Parathyroid adenoma (tissue), 2 donors: Measurements from ENCODE around the gene NEIL1.
"Not testable (repeated sequence)": the region's sequence is repeated elsewhere in the genome, so short reads cannot be mapped to it uniquely, and the experiment has no call there.

Experiments used
- H2AFZ ChIP-seq: fragments of 300-600 bp; sonication (generic); one replicate; pipeline ENCODE4 v1.7.0; 2017; ENCODE audit warnings: antibody characterized with exemption, mild to moderate bottlenecking
- H3K27ac ChIP-seq: fragments of 300-600 bp; sonication (generic); one replicate; pipeline ENCODE4 v1.7.0; 2017
- H3K27me3 ChIP-seq: fragments of 300-600 bp; sonication (generic); one replicate; pipeline ENCODE4 v1.7.0; 2017; ENCODE audit warnings: low read length; ENCODE audit not compliant: control insufficient read depth, insufficient read depth
- H3K36me3 ChIP-seq: fragments of 300-600 bp; sonication (generic); one replicate; pipeline ENCODE4 v1.7.0; 2017; ENCODE audit warnings: low read length; ENCODE audit not compliant: control insufficient read depth, insufficient read depth
- H3K4me1 ChIP-seq: fragments of 300-600 bp; sonication (generic); one replicate; pipeline ENCODE4 v1.7.0; 2017; ENCODE audit warnings: control low read depth
- H3K4me2 ChIP-seq: fragments of 300-600 bp; sonication (generic); one replicate; pipeline ENCODE4 v1.7.0; 2017; ENCODE audit warnings: low read length
- H3K4me3 ChIP-seq: fragments of 300-600 bp; sonication (generic); one replicate; pipeline ENCODE4 v1.7.0; 2017; ENCODE audit warnings: low read depth, low read length
- H3K79me2 ChIP-seq: fragments of 300-600 bp; sonication (generic); one replicate; pipeline ENCODE4 v1.7.0; 2017; ENCODE audit warnings: control low read depth
- H3K9ac ChIP-seq: fragments of 300-600 bp; sonication (generic); one replicate; pipeline ENCODE4 v1.7.0; 2017; ENCODE audit warnings: mild to moderate bottlenecking
- H3K9me3 ChIP-seq: fragments of 300-600 bp; sonication (generic); one replicate; pipeline ENCODE4 v1.7.0; 2017; ENCODE audit warnings: low read length; ENCODE audit not compliant: control insufficient read depth
- TF ChIP-seq, protein P1 (sequence below): fragments of 300-600 bp; sonication (generic); IDR thresholded peaks from one replicate; pipeline ENCODE4 v1.7.0; 2017; ENCODE audit warnings: antibody characterized with exemption, mild to moderate bottlenecking
- donor health status: primary hyperparathyroidism.

NEIL1 gene

DNA sequence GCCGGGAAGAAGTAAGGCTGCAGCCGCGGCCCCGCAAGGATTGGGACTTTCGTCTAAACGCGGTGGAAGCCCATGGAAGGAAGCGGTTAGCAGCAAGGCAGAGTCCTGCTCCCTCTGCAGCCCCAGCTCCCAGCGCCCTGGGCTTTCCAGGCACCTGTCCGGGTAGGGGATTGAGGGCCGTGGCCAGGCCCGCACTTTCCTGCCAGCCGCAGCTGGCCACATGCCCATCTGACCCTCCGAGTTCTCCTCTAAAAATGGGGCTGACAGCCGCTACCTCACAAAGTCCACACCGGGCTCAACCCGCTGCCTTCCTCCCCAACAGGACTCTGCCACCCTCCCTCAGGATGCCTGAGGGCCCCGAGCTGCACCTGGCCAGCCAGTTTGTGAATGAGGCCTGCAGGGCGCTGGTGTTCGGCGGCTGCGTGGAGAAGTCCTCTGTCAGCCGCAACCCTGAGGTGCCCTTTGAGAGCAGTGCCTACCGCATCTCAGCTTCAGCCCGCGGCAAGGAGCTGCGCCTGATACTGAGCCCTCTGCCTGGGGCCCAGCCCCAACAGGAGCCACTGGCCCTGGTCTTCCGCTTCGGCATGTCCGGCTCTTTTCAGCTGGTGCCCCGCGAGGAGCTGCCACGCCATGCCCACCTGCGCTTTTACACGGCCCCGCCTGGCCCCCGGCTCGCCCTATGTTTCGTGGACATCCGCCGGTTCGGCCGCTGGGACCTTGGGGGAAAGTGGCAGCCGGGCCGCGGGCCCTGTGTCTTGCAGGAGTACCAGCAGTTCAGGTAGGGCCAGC is 1.9 kb downstream of the NEIL1 start:
- Histone ChIP-seq H3K4me2 (peak overlapping the region; percentile 99), H3K79me2 (no peaks in the 10 kb centered on the region), H3K9ac (peak overlapping the region; percentile 28), H3K36me3 (no peaks in the 10 kb centered on the region), H2AFZ (peak overlapping the region; percentile 91), H3K27me3 (no peaks in the 10 kb centered on the region), H3K4me3 (peak overlapping the region; percentile 81), H3K9me3 (no peaks in the 10 kb centered on the region), H3K27ac (peak overlapping the region; percentile 53), H3K4me1 (no peaks in the 10 kb centered on the region)
- TF ChIP-seq, protein P1, sequence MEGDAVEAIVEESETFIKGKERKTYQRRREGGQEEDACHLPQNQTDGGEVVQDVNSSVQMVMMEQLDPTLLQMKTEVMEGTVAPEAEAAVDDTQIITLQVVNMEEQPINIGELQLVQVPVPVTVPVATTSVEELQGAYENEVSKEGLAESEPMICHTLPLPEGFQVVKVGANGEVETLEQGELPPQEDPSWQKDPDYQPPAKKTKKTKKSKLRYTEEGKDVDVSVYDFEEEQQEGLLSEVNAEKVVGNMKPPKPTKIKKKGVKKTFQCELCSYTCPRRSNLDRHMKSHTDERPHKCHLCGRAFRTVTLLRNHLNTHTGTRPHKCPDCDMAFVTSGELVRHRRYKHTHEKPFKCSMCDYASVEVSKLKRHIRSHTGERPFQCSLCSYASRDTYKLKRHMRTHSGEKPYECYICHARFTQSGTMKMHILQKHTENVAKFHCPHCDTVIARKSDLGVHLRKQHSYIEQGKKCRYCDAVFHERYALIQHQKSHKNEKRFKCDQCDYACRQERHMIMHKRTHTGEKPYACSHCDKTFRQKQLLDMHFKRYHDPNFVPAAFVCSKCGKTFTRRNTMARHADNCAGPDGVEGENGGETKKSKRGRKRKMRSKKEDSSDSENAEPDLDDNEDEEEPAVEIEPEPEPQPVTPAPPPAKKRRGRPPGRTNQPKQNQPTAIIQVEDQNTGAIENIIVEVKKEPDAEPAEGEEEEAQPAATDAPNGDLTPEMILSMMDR, result no peak

DNA sequence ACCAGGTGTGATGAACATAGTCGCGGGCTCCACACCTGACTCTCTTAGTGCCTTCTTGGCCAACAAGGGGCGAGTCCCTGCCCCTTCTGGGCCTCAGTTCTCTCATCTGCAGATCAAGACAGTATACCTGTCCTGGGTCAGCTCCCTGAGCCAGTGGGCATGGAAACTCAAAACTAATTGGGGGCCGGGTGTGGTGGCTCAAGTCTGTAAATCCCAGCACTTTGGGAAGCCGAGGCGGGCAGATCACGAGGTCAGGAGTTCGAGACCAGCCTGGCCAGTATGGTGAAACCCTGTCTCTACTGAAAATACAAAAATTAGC is 2.5 kb downstream of the NEIL1 start:
- H3K4me1 ChIP-seq, H3K4me3 ChIP-seq, H3K9ac ChIP-seq, H2AFZ ChIP-seq, H3K79me2 ChIP-seq, H3K27ac ChIP-seq, H3K4me2 ChIP-seq, H3K36me3 ChIP-seq, H3K9me3 ChIP-seq, H3K27me3 ChIP-seq: not testable (repeated sequence)

DNA sequence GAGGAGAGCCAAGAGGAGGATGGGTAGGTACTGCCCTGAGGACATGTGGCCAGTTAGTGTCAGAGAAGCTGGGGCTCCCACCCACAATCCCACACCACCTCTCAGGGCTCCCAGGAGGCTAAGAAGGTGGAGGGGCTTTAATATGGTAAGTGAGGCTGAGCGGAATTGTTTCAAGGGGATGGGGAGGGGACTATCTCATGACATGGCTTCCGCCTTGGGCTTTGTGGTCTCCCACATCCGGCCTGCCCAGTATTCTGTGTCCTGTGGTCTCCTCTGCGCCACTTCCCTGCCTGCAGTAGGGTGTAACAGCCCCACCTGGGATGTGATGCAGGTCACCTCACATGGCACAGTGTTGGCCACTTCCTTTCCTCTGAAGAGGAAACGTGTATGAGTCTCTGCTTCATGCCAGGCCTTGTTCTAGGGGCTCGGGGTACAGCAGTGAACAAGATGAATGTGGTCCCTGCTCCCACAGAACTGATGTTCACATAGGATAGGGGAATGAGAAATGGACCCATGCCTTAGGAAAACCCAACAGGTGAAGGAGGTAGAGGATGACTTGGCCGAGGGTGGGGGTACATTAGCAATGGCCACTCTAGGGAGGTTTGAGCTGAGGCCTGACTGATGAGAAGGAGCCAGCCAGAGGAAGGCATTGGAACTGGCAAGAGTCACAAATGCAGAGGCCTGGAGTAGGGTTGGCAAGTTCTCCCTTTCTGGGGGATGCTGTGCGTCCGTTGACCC is 3.2 kb downstream of the NEIL1 start:
- Histone ChIP-seq H3K27me3 (no peaks in the 10 kb centered on the region), H3K36me3 (no peaks in the 10 kb centered on the region), H3K4me2 (no peak overlapping the region), H3K9ac (no peak overlapping the region), H3K79me2 (no peaks in the 10 kb centered on the region), H2AFZ (no peak overlapping the region), H3K4me1 (no peaks in the 10 kb centered on the region), H3K9me3 (no peaks in the 10 kb centered on the region), H3K27ac (no peak overlapping the region), H3K4me3 (no peak overlapping the region)
- TF ChIP-seq, protein P1, result no peak

DNA sequence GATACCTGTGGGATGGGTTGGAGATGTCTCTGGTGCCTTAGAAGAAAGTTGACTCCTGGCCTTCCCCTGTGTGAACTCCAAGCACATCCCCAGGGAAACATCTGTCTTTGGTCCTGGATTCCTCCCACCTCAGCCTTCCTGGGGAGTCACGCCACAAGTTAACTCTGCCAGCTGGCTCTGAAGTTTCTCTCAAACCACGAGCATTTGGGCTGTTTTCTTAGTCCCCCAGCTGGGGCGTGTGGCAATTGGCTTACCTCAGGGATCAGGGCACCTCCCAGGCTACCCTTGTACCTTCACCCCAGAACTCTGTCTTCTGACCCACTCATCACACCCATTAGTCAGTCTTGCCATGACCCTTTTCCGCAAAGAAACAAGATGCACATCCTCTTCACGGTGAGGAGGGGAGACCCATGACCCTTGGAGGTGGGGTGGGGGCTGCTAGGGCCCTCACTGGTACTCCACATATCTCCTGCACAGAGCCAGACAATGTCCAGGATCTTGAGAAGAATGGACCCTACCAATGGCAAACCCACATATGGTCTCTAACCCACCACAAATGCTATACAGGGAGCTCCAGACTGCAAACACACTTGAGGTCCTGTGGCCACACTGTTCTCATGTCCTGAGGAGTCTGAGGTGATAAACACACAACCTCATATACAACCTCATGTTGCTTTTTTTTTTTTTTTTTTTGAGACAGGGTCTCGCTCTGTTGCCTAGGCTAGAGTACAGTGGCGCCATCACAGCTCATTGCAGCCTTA is 3.9 kb downstream of the NEIL1 start:
- Histone ChIP-seq H3K36me3 (no peaks in the 10 kb centered on the region), H3K4me2 (no peak overlapping the region), H3K27ac (no peak overlapping the region), H3K79me2 (no peaks in the 10 kb centered on the region), H3K4me3 (no peak overlapping the region), H3K4me1 (no peaks in the 10 kb centered on the region), H3K27me3 (no peaks in the 10 kb centered on the region), H2AFZ (no peak overlapping the region), H3K9ac (no peak overlapping the region), H3K9me3 (no peaks in the 10 kb centered on the region)
- TF ChIP-seq, protein P1, result no peak
